Muscle layer of colon (tissue), 2 donors: ENCODE measurements around the gene SLC34A1.

Experiments
- H3K27ac ChIP-seq: one replicate; pipeline ENCODE4 v1.7.0; 2013; ENCODE audit warnings: low read depth, mild to moderate bottlenecking, low read length, moderate library complexity
- H3K27me3 ChIP-seq, 2 donors: one replicate each; pipeline ENCODE4 v1.7.0; 2013; ENCODE audit warnings: low read length in 2 of 2, mild to moderate bottlenecking in 2 of 2; ENCODE audit not compliant: insufficient read depth in 2 of 2, control insufficient read depth in 1 of 2
- H3K36me3 ChIP-seq: one replicate; pipeline ENCODE4 v1.7.0; 2013; ENCODE audit warnings: mild to moderate bottlenecking, low read length; ENCODE audit not compliant: insufficient read depth
- H3K4me1 ChIP-seq: one replicate; pipeline ENCODE4 v1.7.0; 2013; ENCODE audit warnings: mild to moderate bottlenecking, low read length; ENCODE audit not compliant: insufficient read depth
- H3K4me3 ChIP-seq, 2 donors: one replicate each; pipeline ENCODE4 v1.7.0; 2013; ENCODE audit warnings: low read length in 2 of 2, low read depth in 1 of 2, mild to moderate bottlenecking in 1 of 2, moderate library complexity in 1 of 2
- H3K9ac ChIP-seq: one replicate; pipeline ENCODE4 v1.7.0; 2013; ENCODE audit warnings: low read length
- H3K9me3 ChIP-seq: one replicate; pipeline ENCODE4 v1.7.0; 2013; ENCODE audit warnings: mild to moderate bottlenecking, low read length
- donor health status: abdominal sarcoma.
- donor health status: Adenocarcinoma of cecum.

The SLC34A1 gene

DNA sequence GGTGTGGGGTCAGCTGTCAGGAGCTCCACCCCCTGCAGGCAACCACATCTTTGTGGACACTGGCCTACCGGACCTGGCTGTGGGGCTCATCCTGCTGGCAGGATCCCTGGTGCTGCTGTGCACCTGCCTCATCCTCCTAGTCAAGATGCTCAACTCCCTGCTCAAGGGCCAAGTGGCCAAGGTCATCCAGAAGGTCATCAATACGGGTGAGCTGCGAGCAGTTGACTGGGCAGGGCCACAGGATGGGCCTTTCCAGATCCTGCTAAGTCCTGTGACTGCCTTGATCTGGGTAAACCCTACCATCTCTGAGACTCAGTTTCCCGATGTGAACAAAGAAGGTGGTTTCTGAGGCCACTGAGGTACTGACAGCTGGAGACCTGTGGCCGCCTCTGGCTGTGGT, 9.8 kb downstream of the SLC34A1 start:
- H3K27me3 ChIP-seq = peaks cover 0 to 27% of the 10 kb centered on the region in 2 donors
- no peak overlapping the region for H3K4me3 ChIP-seq
- H3K4me1 ChIP-seq = no peaks in the 10 kb centered on the region
- H3K27ac ChIP-seq = no peak overlapping the region
- no peaks in the 10 kb centered on the region for H3K9me3 ChIP-seq
- H3K9ac ChIP-seq = no peak overlapping the region
- no peaks in the 10 kb centered on the region for H3K36me3 ChIP-seq

DNA sequence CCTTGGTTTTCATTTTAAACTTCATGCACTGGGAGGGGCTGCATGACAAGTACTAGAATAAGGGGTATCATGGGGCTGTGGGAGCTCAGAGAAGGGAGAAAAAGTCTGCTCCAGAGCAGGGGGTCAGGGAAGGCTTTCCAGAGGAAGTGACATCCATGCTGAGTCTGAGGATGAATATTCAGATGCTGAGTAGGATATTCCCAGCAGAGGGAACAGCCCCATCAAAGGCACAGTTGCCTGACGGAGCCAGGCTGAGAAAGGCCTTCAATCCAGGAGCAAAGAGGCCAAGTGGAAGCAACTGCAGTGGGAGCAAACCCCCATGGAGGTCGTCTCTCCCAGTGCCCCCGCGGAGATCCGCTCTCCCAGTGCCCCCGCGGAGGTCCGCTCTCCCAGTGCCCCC, 11.8 kb downstream of the SLC34A1 start:
- no peak overlapping the region for H3K4me3 ChIP-seq
- H3K36me3 ChIP-seq = no peaks in the 10 kb centered on the region
- peaks cover 18 to 47% of the 10 kb centered on the region in 2 donors for H3K27me3 ChIP-seq
- no peaks in the 10 kb centered on the region for H3K9me3 ChIP-seq
- H3K9ac ChIP-seq = no peak overlapping the region
- H3K4me1 ChIP-seq = no peaks in the 10 kb centered on the region
- H3K27ac ChIP-seq = no peak overlapping the region

DNA sequence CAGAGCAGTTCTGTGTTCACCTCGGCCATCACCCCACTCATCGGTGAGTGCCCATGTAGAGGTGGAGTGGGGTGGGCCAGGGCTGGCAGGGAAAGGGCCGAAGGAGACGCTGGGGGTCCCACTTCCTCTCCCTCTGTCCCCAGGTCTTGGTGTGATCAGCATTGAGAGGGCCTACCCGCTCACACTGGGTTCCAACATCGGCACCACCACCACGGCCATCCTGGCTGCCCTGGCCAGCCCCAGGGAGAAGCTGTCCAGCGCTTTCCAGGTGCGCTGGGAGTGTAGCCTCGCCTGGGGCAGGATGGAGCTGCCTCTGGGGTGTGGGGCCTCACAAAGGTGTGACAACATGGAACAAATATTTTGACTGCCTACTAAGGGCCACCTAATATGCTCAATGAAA, 12.6 kb downstream of the SLC34A1 start:
- Histone ChIP-seq H3K4me1 (no peaks in the 10 kb centered on the region), H3K9me3 (no peaks in the 10 kb centered on the region), H3K9ac (no peak overlapping the region), H3K4me3 (no peak overlapping the region), H3K36me3 (no peaks in the 10 kb centered on the region), H3K27me3 (peaks cover 26 to 55% of the 10 kb centered on the region in 2 donors), H3K27ac (no peak overlapping the region)

DNA sequence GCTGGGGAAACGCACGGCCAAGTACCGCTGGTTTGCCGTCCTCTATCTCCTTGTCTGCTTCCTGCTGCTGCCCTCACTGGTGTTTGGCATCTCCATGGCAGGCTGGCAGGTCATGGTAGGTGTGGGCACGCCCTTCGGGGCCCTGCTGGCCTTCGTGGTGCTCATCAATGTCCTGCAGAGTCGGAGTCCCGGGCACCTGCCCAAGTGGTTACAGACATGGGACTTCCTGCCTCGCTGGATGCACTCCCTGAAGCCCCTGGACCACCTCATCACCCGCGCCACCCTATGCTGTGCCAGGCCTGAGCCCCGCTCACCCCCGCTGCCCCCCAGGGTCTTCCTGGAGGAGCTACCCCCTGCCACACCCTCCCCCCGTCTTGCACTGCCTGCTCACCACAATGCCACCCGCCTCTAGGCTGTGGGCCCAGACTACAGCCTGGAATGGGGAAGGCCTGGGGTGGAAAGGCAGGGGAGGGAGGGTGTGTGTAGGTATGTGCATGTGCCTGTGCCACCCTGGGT, 13.7 kb downstream of the SLC34A1 start:
- Histone ChIP-seq H3K27ac (no peak overlapping the region), H3K4me3 (no peak overlapping the region), H3K4me1 (peaks cover 8% of the 10 kb centered on the region), H3K9ac (no peak overlapping the region), H3K36me3 (no peaks in the 10 kb centered on the region), H3K27me3 (peaks cover 37 to 66% of the 10 kb centered on the region in 2 donors), H3K9me3 (no peaks in the 10 kb centered on the region)

DNA sequence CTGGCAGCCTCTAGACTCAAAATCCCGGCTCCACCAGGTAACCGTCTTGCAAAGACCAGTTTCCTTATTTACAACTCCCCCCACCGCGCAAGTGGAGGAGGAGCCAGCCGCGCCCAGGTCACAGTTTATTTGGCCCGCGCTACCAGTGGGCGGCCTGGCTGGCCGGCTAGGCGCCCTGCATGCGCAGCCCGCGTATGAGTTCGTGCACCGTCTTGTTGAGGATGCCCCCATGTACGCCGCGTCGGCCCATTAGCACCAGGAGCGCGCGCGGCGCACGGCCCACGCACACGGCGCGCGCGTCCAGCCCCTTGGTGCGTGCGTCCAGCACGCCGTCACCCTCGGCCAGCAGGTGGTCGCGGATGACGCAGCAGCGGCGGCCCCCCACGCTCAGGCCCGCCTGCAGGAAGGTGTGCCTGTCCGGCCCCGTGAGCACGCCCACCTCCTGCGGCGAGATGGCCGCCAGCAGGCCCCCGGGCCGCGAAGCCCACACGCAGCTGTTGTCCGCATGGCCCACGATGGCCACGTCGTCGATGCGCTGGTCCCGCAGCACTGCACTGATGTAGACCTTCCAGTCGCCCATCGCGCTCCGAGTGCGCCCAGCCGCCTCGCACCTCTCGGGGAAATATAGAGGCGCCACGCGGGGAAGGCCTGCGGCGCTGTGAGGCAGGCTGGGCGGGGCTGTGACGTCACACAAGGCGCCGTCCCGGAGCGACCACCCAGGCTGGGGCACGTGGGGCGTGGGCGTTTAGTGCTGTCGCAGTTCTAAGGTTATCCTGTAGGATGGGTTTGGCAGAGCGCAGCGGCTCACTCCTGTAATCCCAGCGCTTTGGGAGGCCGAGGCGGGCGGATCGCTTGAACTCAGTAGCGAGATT, 16.0 kb downstream of the SLC34A1 start, which contains the start of gene PFN3:
Gene PFN3 (minus strand): TSS at position 665 of the 872 bp plus-strand sequence. CDS start 85 bp downstream, at position 580.
- H3K36me3 ChIP-seq = no peaks in the 10 kb centered on the region
- no peaks in the 10 kb centered on the region for H3K9me3 ChIP-seq
- H3K9ac ChIP-seq = no peak within 1 kb of the TSS
- peaks cover 23% of the 10 kb centered on the region for H3K4me1 ChIP-seq
- H3K4me3 ChIP-seq = no peak within 1 kb of the TSS
- H3K27ac ChIP-seq = no peak within 1 kb of the TSS
- H3K27me3 ChIP-seq = peaks cover 49 to 85% of the 10 kb centered on the region in 2 donors

DNA sequence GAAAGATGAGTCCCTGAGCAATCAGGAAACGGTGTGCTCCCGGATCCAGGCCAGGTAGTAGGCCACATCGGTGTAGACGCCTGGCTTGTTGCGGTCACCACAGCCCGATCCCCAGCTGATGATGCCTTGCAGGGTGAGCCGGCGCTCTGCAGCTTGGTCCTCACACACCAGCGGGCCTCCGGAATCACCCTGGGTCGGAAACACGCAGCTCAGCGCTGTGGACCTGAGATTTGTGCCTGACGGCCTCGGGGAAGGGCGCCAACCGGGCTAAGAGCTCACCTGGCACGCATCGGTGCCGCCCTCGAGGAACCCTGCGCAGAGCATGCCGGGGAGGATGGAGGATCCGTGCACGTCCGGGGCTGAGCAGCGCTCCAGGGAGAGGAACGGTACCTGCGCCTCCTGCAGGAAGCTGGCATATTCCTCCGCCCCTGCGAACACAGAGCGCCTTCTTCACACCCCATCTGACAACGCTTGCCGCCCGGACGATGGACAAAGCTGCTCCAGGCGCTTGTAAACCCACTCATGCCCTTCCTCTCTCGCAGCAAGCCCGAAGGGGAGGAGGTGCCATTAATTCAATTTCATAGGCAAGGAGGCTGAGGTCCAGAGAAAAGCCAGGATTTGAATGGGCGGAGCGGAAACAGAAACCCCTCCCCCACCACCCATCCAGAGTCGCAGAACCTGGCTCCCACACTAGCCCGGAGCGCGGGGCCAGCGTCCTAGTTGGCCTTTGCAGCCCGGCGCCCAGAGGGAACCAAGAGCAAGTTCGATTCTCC, 18.2 kb downstream of the SLC34A1 start:
- peaks cover 49 to 75% of the 10 kb centered on the region in 2 donors for H3K27me3 ChIP-seq
- no peak overlapping the region for H3K9ac ChIP-seq
- no peaks in the 10 kb centered on the region for H3K9me3 ChIP-seq
- H3K4me3 ChIP-seq = peak overlapping the region; percentile 7 to 9
- H3K36me3 ChIP-seq = no peaks in the 10 kb centered on the region
- H3K4me1 ChIP-seq = peaks cover 23% of the 10 kb centered on the region
- no peak overlapping the region for H3K27ac ChIP-seq

DNA sequence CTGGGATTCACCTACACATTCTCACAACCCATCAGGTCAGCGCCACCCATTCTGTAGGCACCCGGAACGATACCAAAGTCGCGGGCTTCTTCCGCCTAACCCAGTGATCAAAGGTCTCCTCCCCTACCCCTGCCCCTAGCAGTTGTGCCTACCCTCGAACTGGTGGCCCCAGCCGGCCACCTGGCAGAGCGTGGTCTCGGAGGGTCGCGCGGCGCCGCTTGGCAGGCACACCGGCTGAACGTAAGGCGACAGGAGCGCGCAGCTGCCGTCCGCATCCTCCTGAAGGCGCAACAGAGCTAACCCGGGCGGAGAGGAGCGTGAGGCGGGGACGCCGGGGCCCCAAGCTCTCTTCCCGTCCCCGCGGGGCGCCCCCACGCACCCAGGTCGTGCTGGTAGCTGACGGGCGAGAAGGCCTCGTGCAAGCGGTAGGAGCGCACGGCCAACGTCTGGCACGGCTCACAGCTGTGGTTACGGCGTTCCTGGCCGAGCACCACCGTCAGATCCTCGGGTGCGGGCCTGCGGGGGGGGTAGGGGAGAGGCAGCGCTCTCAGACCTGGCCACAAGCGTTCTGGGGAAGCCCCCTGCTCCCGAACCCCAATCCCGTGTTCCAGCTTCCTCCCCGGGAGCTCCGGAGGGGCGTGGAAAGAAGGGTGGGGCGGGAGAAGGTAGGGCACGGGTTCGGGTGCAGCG, 19.0 kb downstream of the SLC34A1 start:
- Histone ChIP-seq H3K27me3 (peaks cover 49 to 67% of the 10 kb centered on the region in 2 donors), H3K36me3 (no peaks in the 10 kb centered on the region), H3K4me3 (peak overlapping the region; percentile 7 to 9), H3K9ac (no peak overlapping the region), H3K27ac (no peak overlapping the region), H3K9me3 (no peaks in the 10 kb centered on the region), H3K4me1 (peaks cover 23% of the 10 kb centered on the region)

DNA sequence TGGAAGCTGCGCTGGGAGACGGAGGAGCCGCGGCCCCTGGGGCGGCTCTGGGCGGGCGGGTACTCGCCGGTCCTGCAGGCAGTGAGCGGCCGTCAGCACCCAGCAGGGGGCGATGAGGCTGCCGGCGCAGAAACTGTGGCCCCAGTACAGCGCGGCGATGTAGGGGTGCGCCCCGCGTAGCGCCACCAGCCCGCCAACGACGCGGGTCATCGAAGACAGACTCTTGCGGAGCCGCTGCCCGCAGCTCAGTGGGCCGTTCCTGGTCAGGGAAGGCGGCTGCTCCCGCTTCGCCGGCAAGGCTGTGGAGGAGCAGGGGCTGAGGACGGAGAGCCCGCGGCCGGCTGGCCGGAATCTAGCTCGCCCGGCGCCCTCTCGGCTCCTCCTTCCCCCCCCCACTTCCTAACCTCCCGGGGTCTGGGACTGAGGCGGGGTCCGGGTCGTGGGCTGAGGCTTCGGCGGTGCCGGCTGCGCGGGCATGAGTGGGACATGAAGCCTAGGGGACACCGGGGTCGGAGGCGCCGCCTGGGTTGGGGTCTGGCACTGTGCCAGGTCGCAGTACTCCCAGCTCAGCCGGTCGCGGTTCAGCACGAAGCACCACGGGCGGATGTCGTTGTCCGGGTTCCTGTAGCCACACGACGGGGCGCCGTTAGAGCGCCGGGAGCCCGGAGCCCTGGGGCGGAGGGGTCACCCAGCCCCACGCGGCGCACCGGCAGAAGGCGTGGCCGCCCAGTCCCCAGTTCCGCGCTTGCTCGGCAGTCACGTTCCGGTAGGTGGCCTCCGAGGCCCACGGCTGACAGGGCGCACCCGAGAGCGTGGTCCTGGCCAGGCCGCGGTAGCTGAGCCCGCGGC, 19.8 kb downstream of the SLC34A1 start:
- H3K27ac ChIP-seq = no peak overlapping the region
- no peak overlapping the region for H3K9ac ChIP-seq
- H3K27me3 ChIP-seq = peaks cover 49 to 60% of the 10 kb centered on the region in 2 donors
- peak overlapping the region; percentile 41 to 49 for H3K4me3 ChIP-seq
- H3K4me1 ChIP-seq = peaks cover 23% of the 10 kb centered on the region
- no peaks in the 10 kb centered on the region for H3K36me3 ChIP-seq
- no peaks in the 10 kb centered on the region for H3K9me3 ChIP-seq

DNA sequence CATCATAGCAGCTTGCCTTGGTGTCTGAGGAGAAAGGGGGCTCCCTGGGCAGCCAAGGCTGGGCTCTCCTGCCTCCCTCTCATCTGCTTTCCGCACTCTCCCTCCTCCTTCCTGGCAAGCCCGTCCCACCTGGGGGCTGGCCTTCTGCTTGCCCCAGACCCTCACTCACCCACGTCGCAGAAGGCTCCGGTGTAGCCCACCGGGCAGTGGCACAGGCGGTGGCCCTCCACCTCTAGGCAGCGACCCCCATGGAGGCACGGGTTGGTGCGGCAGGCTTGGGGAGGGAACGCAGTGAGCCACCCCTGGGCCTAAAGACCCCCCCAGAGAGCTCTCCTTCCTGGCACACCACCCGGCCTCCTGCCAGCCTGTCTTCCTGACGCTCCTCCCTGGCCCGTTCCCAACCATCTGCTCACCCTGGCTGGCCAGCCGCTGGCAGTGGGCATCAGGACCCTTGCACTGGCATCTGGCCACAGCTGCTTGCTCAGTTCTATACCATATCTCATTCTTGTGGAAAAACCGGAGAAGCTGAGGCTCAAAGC, 20.5 kb downstream of the SLC34A1 start:
- Histone ChIP-seq H3K27me3 (peaks cover 43 to 53% of the 10 kb centered on the region in 2 donors), H3K9ac (no peak overlapping the region)

DNA sequence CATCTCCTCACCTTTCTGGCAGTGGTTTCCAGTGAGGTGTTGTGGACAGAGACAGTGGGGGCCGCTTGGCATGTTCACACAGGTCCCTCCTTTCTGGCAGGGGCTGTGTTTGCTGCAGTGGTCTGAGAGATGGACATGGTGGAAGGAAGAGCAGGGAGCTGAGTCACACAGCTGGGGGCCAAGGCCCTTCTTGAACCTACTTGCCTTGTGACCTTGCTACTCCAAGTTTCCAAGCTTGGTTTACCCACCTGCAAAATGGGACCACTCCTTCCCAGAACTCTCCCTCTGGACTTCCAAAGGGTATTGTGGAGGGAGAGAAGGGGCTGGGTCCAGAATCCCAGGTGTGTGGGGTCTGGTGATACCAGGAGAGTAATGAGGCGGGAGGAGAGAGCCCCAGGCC, 21.1 kb downstream of the SLC34A1 start:
- no peaks in the 10 kb centered on the region for H3K36me3 ChIP-seq
- H3K4me1 ChIP-seq = peaks cover 23% of the 10 kb centered on the region
- H3K4me3 ChIP-seq = no peak overlapping the region
- peaks cover 38 to 47% of the 10 kb centered on the region in 2 donors for H3K27me3 ChIP-seq
- H3K9me3 ChIP-seq = no peaks in the 10 kb centered on the region
- no peak overlapping the region for H3K27ac ChIP-seq
- no peak overlapping the region for H3K9ac ChIP-seq

More for the DNA sequence above, 20.5 kb downstream of the SLC34A1 start:
- Histone ChIP-seq H3K36me3 (no peaks in the 10 kb centered on the region), H3K27ac (no peak overlapping the region), H3K9me3 (no peaks in the 10 kb centered on the region), H3K4me3 (peak overlapping the region; percentile 41 to 49), H3K4me1 (peaks cover 23% of the 10 kb centered on the region)
